Measurements from ENCODE around the gene RALGAPA1. TPM values are rescaled to one million over a fixed set of nuclear protein-coding genes. Genes with fewer than 3 reads are reported as not detected.

RALGAPA1 gene
- total and polyA plus RNA-seq, 2 experiments from 2014 or later, result 21.9 to 27.3 TPM

- Histone ChIP-seq H3K36me3 (ENCODE audit: insufficient read depth) (no peaks in the 10 kb centered on the region), H3K4me1 (ENCODE audit: insufficient read depth) (no peaks in the 10 kb centered on the region), H3K27ac (ENCODE audit: low read depth) (no peak overlapping the region), H3K79me2 (replicated peaks; ENCODE audit: insufficient read depth) (no peaks in the 10 kb centered on the region), H3F3A (replicated peaks; ENCODE audit: low read depth) (no peaks in the 10 kb centered on the region), H3K4me3 (no peak overlapping the region), H4K20me1 (replicated peaks; ENCODE audit: insufficient read depth) (no peaks in the 10 kb centered on the region), H3K27me3 (ENCODE audit: insufficient read depth) (no peaks in the 10 kb centered on the region), H3K9me2 (ENCODE audit: insufficient read depth) (no peaks in the 10 kb centered on the region), H2AFZ (no peak overlapping the region), H3K4me2 (no peak overlapping the region)
- H3K9me3 Mint-ChIP-seq, result peaks cover 4% of the 10 kb centered on the region; the same call in 1 of the 3 replicates
- H3K4me1 Mint-ChIP-seq, result peaks cover 3% of the 10 kb centered on the region; the same call in 2 of the 3 replicates
- DNase-seq (ENCODE audit: low spot score), result no peak
- no peak overlapping the region for H3K4me3 Mint-ChIP-seq
- no peaks in the 10 kb centered on the region for H3K27me3 Mint-ChIP-seq (ENCODE audit: insufficient read depth, low read depth, poor library complexity)
- peaks cover 4% of the 10 kb centered on the region for H3K36me3 Mint-ChIP-seq (ENCODE audit: low read depth)
- no peak for ATAC-seq
- TF ChIP-seq JUNB (IDR thresholded peaks at IDR 0.05; ENCODE audit: unreplicated experiment), result no peak
- TF ChIP-seq REST (IDR thresholded peaks at IDR 0.05; ENCODE audit: unreplicated experiment), result no peak
- TF ChIP-seq ZNF462 (CRISPR knock-in tag; IDR thresholded peaks at IDR 0.05), result no peak
- no peak for TF ChIP-seq NANOG (IDR thresholded peaks at IDR 0.05; ENCODE audit: borderline replicate concordance)
- TF ChIP-seq CTCF (conservative IDR thresholded peaks at IDR 0.05; ENCODE audit: low read depth in 2 of 2), result no peak
- no peak for TF ChIP-seq EZH2phosphoT487 (IDR thresholded peaks at IDR 0.05; ENCODE audit: unreplicated experiment)
- no peak for TF ChIP-seq EZH2 (IDR thresholded peaks at IDR 0.05; ENCODE audit: low read depth, unreplicated experiment)
- TF ChIP-seq STAT1 (IDR thresholded peaks at IDR 0.05; ENCODE audit: unreplicated experiment), result no peak
- TF ChIP-seq ZNF331 (CRISPR knock-in tag; IDR thresholded peaks at IDR 0.05; ENCODE audit: low read depth), result no peak
- TF ChIP-seq ZNF114 (CRISPR knock-in tag; IDR thresholded peaks at IDR 0.05), result no peak
- no peak for TF ChIP-seq CREB1 (CRISPR knock-in tag; IDR thresholded peaks at IDR 0.05; ENCODE audit: low read depth)
- TF ChIP-seq POLR2AphosphoS5 (IDR thresholded peaks at IDR 0.05; ENCODE audit: low read depth), result no peak
- no peak for TF ChIP-seq ETS1 (IDR thresholded peaks at IDR 0.05)
- H3K27ac Mint-ChIP-seq, result no peak overlapping the region
Measured at GRCh38 chr14:35637269-35637668, 171.8 kb downstream of the RALGAPA1 start.

Measured in GM23338 (cell line).